NOMO-1 treated with dmso at 0.1 percent for 144 hours (cell line): ENCODE data around the gene ZNF770.
A peak's percentile ranks its signal among the peaks of the same experiment; 100 is the strongest.
"Not testable (repeated sequence)": the region's sequence is repeated elsewhere in the genome, so short reads cannot be mapped to it uniquely, and the experiment has no call there.

Source experiments
- DNase-seq: peaks from one replicate; lab custom pipeline; 2025; ENCODE audit not compliant: unreplicated experiment; lab: John Stamatoyannopoulos, UW

Gene ZNF770

DNA sequence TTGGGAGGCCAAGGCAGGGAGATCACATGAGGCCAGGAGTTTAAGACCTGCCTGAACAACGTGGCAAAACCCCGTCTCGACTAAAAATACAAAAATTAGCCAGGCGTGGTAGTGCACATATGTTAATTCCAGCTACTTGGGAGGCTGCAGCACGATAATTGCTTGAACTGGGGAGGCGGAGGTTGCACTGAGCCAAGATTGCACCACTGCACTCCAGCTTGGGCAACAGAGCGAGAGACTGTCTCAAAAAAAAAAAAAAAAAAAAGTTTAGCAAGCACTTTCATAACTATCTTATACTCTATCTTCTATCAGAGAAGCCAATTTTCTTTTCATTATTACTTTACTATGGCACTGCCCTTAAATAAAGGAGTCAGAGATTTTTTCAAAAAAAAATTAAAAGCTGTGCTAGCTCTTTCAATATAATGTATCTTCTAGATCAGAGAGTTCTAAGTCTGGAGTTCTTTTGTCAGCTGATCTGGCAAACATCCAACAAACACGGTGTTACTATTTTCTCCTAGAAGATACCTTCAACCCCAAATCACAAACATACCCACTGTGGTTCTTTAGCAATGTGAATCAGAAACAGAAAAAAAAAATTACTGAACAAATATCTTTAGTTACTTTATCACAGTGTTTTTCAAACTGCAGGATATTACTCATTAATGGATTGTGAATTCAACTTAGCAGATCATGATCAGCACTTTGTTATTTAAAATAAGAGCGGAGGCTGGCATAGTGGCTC is 3.0 kb downstream of the ZNF770 start:
- DNase-seq = peak; percentile 27

- DNase-seq = no peak
Observed at GRCh38 chr15:34976743-34977142, 11.3 kb downstream of the ZNF770 start.

GRCh38 chr15:34976073-34976472 is 12.0 kb downstream of the ZNF770 start:
- DNase-seq = no peak

GRCh38 chr15:34973512-34973911 is 14.6 kb downstream of the ZNF770 start:
- DNase-seq = no peak

DNA sequence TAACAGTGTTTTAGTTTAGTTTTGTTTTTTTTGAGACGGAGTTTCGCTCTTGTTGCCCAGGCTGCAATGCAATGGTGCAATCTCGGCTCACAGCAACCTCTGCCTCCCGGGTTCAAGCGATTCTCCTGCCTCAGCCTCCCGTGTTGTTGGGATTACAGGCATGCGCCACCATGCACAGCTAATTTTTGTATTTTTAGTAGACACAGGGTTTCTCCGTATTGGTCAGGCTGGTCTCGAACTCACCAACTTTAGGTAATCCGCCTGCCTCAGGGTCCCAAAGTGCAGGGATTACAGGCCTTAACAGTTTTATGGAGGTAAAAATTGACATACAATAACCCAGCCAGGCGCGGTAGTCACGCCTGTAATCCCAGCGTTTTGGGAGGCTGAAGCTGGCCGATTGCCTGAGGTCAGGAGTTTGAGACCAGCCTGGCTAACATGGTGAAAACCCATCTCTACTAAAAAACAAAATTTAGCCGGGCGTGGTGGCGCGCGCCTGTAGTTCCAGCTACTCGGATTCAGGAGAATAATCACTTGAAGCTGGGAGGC is 17.9 kb downstream of the ZNF770 start:
- DNase-seq = not testable (repeated sequence)

DNA sequence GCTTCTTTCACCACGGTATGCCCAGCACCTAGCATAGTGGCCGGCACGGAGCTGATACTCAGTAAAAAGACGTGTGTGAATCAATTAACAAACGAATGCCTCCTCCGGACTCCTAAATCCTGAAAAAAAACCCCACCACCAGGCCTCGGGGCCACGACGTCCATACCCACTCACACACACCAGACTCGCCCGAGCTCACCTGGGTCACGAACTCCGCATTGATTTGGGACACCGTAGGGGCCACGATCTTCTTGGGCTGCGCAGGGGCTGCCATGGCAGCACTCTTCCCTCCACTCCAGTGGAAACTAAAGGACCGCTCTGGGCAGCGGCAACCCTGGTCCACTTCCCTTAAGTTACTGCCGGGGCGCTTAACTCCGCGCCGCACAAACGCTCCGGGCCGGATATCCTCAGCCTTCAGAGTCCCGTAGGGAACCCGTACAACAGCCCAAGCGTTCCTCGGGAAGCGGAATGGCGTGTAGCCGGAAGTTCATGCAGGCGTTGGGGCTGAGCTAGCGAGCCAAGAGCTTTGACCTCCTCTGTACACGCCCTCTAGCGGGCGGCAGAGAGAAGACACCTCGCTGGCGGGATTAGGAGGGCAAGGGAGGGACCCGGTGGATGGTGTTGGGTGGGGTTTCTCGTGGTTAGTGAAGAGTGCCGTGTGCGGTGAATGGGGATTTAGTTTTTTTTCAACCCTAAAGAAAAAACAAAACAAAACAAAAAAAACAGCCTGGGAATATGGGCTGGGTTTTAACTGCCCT is 18.6 kb downstream of the ZNF770 start, which contains the start of gene AQR:
Gene AQR, minus strand, starts transcription at position 403 of the 758 bp plus-strand sequence. Its CDS starts 129 bp downstream, at position 274.
- peak; percentile 95 for DNase-seq

- no peak for DNase-seq
Observed at GRCh38 chr15:34964277-34964676, 23.8 kb downstream of the ZNF770 start.

- no peak for DNase-seq
Observed at GRCh38 chr15:34953851-34954250, 34.2 kb downstream of the ZNF770 start.

DNA sequence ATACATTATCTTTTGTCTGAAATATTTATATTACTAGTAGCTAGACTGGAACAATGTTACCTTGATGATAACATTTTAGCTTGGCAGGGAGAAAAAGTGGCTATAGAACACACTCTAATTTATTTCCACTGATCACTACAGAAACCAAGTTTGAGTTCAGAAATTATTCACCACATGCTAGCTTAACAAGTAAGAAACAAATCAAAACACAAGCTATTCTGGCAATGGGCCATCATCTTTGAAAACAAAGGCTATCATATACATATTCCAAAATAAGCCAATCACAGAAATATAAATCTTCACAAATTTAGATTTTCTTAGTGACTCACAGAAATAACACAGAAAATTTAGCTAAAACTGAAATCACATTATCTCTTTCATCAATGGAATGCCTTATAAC is 35.6 kb downstream of the ZNF770 start:
- DNase-seq = no peak

DNA sequence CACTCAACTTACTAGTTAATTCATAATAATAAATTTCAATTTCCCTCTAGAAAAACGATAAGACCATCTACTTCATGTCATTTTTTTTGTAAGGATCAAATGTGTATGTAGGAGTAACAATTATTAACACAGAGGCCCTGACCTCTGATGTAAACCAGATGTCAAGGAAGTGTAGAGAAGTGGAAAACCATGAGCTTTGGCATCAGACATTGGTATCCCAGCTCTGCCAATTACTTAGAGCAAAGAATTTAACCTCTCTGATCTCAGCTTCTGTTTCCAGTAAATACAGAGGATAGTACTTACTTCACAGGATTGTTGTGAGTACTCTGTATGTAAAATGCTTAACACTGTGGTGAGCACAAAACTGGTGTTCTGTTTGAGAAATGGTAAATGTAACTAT is 36.1 kb downstream of the ZNF770 start:
- DNase-seq = no peak

DNA sequence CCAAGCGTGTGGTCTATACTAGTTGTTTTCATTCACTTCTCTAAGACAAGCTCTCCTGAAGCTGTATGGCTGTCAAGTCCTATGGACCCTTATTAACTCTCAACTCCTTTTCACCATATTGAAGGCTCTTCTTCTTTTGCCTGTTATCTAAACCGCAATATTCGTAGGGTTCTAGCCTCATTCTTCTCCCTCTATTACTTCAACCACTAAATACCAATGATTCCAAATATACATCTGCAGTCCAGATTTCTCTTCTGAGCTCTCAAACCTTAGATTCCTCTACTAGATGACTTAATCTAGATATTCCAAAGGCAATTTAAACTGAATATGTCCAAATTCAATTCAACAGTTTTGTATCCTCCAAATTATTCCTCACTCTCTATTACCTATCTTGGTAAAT is 43.2 kb downstream of the ZNF770 start:
- DNase-seq = no peak

DNA sequence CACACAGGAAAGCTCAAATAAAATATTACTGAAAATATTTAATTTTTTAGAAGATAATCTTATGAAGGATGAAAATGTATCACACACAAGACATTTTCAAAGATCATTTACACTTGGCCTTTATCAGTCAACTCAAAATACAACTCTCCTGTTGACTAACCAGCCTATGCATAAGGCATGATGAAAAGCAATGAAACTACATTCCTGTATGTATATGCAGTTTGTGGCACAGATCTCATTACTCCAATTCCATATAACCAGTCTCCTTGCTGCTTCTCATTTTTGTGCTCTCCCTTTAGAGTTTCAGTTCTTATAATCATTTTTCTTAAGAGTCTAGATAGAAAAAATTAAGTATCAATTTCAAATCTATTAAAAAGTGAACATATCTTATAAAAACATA is 44.4 kb downstream of the ZNF770 start:
- DNase-seq = no peak

GRCh38 chr15:34943264-34943663 is 44.8 kb downstream of the ZNF770 start:
- DNase-seq = not testable (repeated sequence)

DNA sequence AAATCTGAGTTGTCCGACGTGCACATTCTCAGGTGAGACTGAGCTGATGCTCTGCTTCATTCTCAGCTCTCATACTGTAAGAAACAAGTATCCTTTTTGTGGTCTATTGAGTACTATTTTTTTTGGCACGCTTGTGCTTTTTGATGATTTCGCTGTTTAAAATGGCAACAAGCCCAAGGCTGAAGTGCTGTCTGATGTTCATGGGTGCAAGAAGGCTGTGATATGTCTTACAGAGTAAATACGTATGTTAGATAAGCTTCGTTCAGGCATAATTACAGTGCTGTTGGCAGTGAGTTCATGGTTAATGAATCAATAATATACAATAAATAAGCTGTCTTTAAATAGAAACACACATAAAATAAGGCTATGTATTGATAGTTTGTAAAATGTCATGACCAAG is 45.7 kb downstream of the ZNF770 start:
- DNase-seq = no peak

- no peak for DNase-seq
Observed at GRCh38 chr15:34941831-34942230, 46.3 kb downstream of the ZNF770 start.

- DNase-seq = no peak
Observed at GRCh38 chr15:34941185-34941698, 46.8 kb downstream of the ZNF770 start.

DNA sequence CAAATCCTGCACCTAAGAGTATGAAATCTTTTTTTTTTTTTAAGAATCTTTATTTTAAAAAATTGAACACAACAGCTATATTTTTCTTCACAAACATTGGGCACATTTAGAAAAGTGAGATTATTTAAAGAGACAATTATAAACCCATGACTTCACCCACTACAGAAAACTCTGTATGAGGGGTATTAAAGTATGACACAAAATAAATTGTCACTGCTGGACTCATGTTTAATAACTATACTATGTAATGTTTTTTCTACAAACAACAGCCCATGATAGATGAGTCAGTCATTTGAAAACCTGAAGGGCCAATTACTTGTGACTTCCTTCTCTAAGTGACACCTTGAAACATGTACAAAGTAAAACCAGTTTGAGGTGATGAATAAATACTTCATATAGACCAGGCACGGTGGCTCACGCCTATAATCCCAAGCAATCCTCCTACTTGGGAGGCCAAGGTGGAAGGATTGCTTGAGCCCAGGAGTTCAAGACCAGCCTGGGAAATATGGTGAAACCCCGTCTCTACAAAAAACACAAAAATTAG is 54.6 kb downstream of the ZNF770 start:
- DNase-seq = no peak

GRCh38 chr15:34928349-34928748 is 59.7 kb downstream of the ZNF770 start:
- not testable (repeated sequence) for DNase-seq
